Neural cell (in vitro differentiated cells): ENCODE data around the gene MCM9. TPM values are rescaled to one million over a fixed set of nuclear protein-coding genes. Genes with fewer than 3 reads are reported as not detected.

Experiments
- H2AFZ ChIP-seq: fragments of 200-600, 300-800 bp; sonication (generic), shearing (Covaris generic); 2 replicates; pipeline ENCODE4 v1.6.0; 2014; ENCODE audit warnings: low read depth, mild to moderate bottlenecking, antibody characterized with exemption, low read length, moderate library complexity
- H3F3A ChIP-seq: fragments of 200-600 bp; shearing (Covaris generic); 2 replicates; pipeline ENCODE4 v1.6.1; 2016; ENCODE audit warnings: mild to moderate bottlenecking, moderate library complexity, mixed read lengths, antibody characterized with exemption, low read length; ENCODE audit not compliant: insufficient read depth, poor library complexity, severe bottlenecking
- H3K27ac ChIP-seq: fragments of 200-600, 300-800 bp; sonication (generic), shearing (Covaris generic); 2 replicates; pipeline ENCODE4 v1.5.1; 2014; ENCODE audit warnings: mild to moderate bottlenecking, low read length, moderate library complexity
- H3K27me3 ChIP-seq: fragments of 300-800, 200-600 bp; sonication (generic), shearing (Covaris generic); 2 replicates; pipeline ENCODE4 v1.6.0; 2014; ENCODE audit warnings: mild to moderate bottlenecking, low read depth, low read length, moderate library complexity; ENCODE audit not compliant: insufficient read depth
- H3K36me3 ChIP-seq: fragments of 300-800, 200-600 bp; sonication (generic), shearing (Covaris generic); 2 replicates; pipeline ENCODE4 v1.5.1; 2014; ENCODE audit warnings: mild to moderate bottlenecking, antibody characterized with exemption, low read length, moderate library complexity; ENCODE audit not compliant: insufficient read depth
- H3K4me2 ChIP-seq: fragments of 300-800, 200-600 bp; sonication (generic), shearing (Covaris generic); 2 replicates; pipeline ENCODE4 v1.6.0; 2014; ENCODE audit warnings: mild to moderate bottlenecking, low read length
- H3K4me3 ChIP-seq: fragments of 300-800, 200-600 bp; sonication (generic), shearing (Covaris generic); 2 replicates; pipeline ENCODE4 v1.5.1; 2014; ENCODE audit warnings: mild to moderate bottlenecking, low read length, moderate library complexity
- H3K79me2 ChIP-seq: fragments of 200-600 bp; shearing (Covaris generic); replicated peaks from 2 replicates; pipeline ENCODE4 v1.6.0; 2014; ENCODE audit warnings: mild to moderate bottlenecking, low read length, moderate library complexity; ENCODE audit not compliant: insufficient read depth
- H3K9ac ChIP-seq: fragments of 300-800, 200-600 bp; sonication (generic), shearing (Covaris generic); 2 replicates; pipeline ENCODE4 v1.6.1; 2016; ENCODE audit warnings: mild to moderate bottlenecking, low read length, mixed read lengths
- H3K9me2 ChIP-seq: fragments of 200-600 bp; shearing (Covaris generic); 2 replicates; pipeline ENCODE4 v1.6.1; 2016; ENCODE audit warnings: mild to moderate bottlenecking, low read length, mixed read lengths; ENCODE audit not compliant: insufficient read depth
- H3K9me3 ChIP-seq: fragments of 200-600, 300-800 bp; sonication (generic), shearing (Covaris generic); 2 replicates; pipeline ENCODE4 v1.6.1; 2016; ENCODE audit warnings: mild to moderate bottlenecking, mixed run types, low read length, moderate library complexity, mixed read lengths
- H4K20me1 ChIP-seq: fragments of 200-600 bp; shearing (Covaris generic); 2 replicates; pipeline ENCODE4 v1.6.1; 2016; ENCODE audit warnings: mild to moderate bottlenecking, mixed run types; ENCODE audit not compliant: insufficient read depth
- EP300 ChIP-seq: fragments of 450-650 bp; conservative IDR thresholded peaks from 2 replicates; pipeline ENCODE4 v1.6.1; 2014; ENCODE audit warnings: antibody characterized with exemption, mild to moderate bottlenecking, moderate library complexity; ENCODE audit not compliant: poor library complexity, severe bottlenecking
- EZH2 ChIP-seq: fragments of 200-600, 300-800 bp; shearing (Covaris generic), sonication (generic); IDR thresholded peaks from 2 replicates; pipeline ENCODE4 v1.6.1; 2014; ENCODE audit warnings: antibody characterized with exemption, low read length, borderline replicate concordance, mild to moderate bottlenecking; ENCODE audit not compliant: insufficient read depth, poor library complexity, severe bottlenecking
- MXI1 ChIP-seq: fragments of 450-650 bp; conservative IDR thresholded peaks from 2 replicates; pipeline ENCODE4 v1.6.1; 2014; ENCODE audit warnings: antibody characterized with exemption, mild to moderate bottlenecking; ENCODE audit not compliant: poor library complexity, severe bottlenecking
- POLR2AphosphoS5 ChIP-seq: IDR thresholded peaks from 2 replicates; pipeline ENCODE4 v1.6.1; 2012
- RAD21 ChIP-seq: fragments of 450-650 bp; conservative IDR thresholded peaks from 2 replicates; pipeline ENCODE4 v1.6.1; 2014; ENCODE audit warnings: antibody characterized with exemption, mild to moderate bottlenecking, moderate library complexity
- SMC3 ChIP-seq: fragments of 450-650 bp; conservative IDR thresholded peaks from 2 replicates; pipeline ENCODE4 v1.6.1; 2014; ENCODE audit warnings: antibody characterized with exemption, mild to moderate bottlenecking, moderate library complexity; ENCODE audit not compliant: poor library complexity
- TAF1 ChIP-seq: IDR thresholded peaks from 2 replicates; pipeline ENCODE4 v1.6.1; 2012; ENCODE audit warnings: low read depth
- polyA plus RNA-seq: library from polyadenylated mRNA; depleted of rRNA; stranded (reverse); fragments of >200 nt; gene quantifications from 2 replicates; pipeline ENCODE4 v1.2.3, GENCODE V29; 2014
- TF ChIP-seq, protein P1 (sequence below): fragments of 450-650 bp; IDR thresholded peaks from 2 replicates; pipeline ENCODE4 v1.5.1; 2014; ENCODE audit warnings: antibody characterized with exemption, mild to moderate bottlenecking, moderate library complexity; ENCODE audit not compliant: poor library complexity, severe bottlenecking
- TF ChIP-seq, protein P2 (sequence below): IDR thresholded peaks from 2 replicates; pipeline ENCODE4 v1.6.1; 2012; ENCODE audit warnings: borderline replicate concordance

MCM9 gene
- polyA plus RNA-seq, 1 donor from 2014 or later: 7.8 TPM

DNA sequence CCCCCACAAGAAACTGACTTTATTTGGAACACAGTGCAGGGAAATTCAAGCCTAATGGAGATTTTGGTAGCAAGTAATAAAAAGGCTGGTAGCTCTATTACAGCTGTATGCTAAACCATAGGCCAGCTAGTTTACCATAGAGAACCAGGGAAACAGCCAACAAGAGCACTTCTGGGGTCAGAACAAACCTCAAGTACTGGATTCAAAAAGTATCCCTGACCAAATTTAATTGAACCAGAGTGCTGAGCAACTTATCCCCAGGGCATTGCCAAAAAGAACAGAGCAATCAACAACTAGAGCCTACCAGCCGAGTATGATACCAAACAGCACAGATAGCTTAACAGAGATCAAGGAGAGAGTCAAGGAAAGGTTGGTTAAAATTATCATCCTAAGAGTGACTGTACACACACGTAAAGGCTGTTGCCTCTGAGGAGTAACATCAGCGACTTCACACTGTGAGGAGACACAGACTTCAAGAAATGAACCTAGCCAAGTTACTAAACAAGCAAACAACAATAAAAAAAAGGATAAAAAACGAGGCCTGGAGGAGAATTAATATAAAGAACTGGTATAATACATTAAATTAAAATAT is 52.5 kb downstream of the MCM9 start:
- Histone ChIP-seq H3K9me2 (no peaks in the 10 kb centered on the region), H3K4me2 (no peak overlapping the region), H3K36me3 (no peaks in the 10 kb centered on the region), H3K4me3 (no peak overlapping the region), H2AFZ (no peak overlapping the region), H3K27ac (no peak overlapping the region), H3K9me3 (no peaks in the 10 kb centered on the region), H3K27me3 (no peaks in the 10 kb centered on the region), H3F3A (no peaks in the 10 kb centered on the region), H4K20me1 (no peaks in the 10 kb centered on the region), H3K9ac (no peak overlapping the region), H3K79me2 (no peaks in the 10 kb centered on the region)
- TF ChIP-seq RAD21: no peak
- TF ChIP-seq, protein P1, sequence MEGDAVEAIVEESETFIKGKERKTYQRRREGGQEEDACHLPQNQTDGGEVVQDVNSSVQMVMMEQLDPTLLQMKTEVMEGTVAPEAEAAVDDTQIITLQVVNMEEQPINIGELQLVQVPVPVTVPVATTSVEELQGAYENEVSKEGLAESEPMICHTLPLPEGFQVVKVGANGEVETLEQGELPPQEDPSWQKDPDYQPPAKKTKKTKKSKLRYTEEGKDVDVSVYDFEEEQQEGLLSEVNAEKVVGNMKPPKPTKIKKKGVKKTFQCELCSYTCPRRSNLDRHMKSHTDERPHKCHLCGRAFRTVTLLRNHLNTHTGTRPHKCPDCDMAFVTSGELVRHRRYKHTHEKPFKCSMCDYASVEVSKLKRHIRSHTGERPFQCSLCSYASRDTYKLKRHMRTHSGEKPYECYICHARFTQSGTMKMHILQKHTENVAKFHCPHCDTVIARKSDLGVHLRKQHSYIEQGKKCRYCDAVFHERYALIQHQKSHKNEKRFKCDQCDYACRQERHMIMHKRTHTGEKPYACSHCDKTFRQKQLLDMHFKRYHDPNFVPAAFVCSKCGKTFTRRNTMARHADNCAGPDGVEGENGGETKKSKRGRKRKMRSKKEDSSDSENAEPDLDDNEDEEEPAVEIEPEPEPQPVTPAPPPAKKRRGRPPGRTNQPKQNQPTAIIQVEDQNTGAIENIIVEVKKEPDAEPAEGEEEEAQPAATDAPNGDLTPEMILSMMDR: no peak
- TF ChIP-seq SMC3: no peak
- TF ChIP-seq EZH2: no peak
- TF ChIP-seq MXI1: no peak
- no peak for TF ChIP-seq EP300
- no peak for TF ChIP-seq TAF1

DNA sequence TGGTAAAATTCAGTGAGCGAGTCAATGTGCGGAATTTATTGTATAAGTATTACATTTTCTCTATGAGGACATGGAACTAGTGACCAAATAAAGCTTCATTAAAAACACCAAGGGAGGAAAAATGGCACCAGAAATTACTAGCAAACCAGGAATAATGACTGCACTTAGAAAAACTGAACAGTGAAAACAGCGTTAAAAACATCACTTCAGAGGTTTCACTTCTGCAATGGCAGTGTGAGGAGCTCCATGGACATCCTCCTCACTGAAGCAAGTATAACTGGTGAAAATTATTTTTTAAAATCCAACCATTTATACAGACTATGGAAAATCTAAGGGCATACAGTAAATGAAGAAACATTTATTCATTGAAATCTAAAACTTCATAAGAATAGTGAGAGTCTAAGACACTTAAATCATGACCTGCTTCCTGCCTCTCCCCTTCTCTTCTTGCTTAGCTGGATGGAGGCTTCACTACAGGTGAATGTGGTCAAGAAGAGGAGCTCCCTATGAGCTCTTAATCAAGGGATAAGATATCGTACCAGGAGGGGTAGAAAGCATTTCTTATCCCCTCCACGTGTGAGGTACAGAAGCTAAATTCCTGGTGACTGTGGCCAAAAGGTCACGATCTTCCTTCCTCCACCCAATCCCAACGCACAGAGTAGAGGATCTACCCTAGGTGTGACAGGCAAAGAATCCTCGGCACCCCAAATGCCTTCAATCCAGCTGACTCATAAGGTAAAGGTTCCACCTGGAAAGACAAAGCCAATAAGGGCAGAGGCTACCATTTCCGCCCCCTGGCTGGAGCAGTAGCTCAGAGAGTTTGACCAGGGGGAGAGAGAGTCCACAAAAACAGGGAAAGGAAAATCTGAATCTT is 53.3 kb downstream of the MCM9 start:
- no peak for TF ChIP-seq RAD21
- Histone ChIP-seq H3K9me2 (no peaks in the 10 kb centered on the region), H4K20me1 (no peaks in the 10 kb centered on the region), H3K9ac (no peak overlapping the region), H3K4me2 (no peak overlapping the region), H3K9me3 (no peaks in the 10 kb centered on the region), H2AFZ (no peak overlapping the region), H3K36me3 (no peaks in the 10 kb centered on the region), H3K4me3 (no peak overlapping the region), H3K27ac (no peak overlapping the region), H3K79me2 (no peaks in the 10 kb centered on the region), H3F3A (no peaks in the 10 kb centered on the region), H3K27me3 (no peaks in the 10 kb centered on the region)

DNA sequence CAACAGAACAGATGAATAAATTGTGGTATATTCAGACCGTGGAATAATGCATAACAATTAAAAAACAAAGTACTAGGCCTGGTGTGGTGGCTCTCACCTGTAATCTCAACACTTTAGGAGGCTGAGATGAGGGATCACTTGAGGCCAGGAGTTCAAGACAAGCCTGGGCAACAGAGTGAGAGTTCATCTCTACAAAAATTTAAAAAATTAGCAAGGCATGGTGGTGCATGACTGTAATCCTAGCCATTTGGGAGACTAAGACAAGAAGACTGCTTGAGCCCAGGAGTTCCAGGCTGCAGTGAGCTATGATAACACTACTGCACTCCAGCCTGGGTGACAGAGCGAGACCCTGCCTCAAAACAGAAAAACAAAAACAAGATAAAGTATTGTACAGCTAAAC is 57.2 kb downstream of the MCM9 start:
- TF ChIP-seq MXI1 (no peak), SMC3 (no peak), TAF1 (no peak), EZH2 (no peak), RAD21 (no peak), POLR2AphosphoS5 (no peak), EP300 (no peak)
- TF ChIP-seq, protein P1: no peak
- TF ChIP-seq, protein P2, sequence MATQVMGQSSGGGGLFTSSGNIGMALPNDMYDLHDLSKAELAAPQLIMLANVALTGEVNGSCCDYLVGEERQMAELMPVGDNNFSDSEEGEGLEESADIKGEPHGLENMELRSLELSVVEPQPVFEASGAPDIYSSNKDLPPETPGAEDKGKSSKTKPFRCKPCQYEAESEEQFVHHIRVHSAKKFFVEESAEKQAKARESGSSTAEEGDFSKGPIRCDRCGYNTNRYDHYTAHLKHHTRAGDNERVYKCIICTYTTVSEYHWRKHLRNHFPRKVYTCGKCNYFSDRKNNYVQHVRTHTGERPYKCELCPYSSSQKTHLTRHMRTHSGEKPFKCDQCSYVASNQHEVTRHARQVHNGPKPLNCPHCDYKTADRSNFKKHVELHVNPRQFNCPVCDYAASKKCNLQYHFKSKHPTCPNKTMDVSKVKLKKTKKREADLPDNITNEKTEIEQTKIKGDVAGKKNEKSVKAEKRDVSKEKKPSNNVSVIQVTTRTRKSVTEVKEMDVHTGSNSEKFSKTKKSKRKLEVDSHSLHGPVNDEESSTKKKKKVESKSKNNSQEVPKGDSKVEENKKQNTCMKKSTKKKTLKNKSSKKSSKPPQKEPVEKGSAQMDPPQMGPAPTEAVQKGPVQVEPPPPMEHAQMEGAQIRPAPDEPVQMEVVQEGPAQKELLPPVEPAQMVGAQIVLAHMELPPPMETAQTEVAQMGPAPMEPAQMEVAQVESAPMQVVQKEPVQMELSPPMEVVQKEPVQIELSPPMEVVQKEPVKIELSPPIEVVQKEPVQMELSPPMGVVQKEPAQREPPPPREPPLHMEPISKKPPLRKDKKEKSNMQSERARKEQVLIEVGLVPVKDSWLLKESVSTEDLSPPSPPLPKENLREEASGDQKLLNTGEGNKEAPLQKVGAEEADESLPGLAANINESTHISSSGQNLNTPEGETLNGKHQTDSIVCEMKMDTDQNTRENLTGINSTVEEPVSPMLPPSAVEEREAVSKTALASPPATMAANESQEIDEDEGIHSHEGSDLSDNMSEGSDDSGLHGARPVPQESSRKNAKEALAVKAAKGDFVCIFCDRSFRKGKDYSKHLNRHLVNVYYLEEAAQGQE: no peak

More for the DNA sequence above, 57.2 kb downstream of the MCM9 start:
- Histone ChIP-seq H3K9me2 (no peaks in the 10 kb centered on the region), H4K20me1 (no peaks in the 10 kb centered on the region), H3K36me3 (no peaks in the 10 kb centered on the region), H3K4me3 (no peak overlapping the region), H3F3A (no peaks in the 10 kb centered on the region), H3K27ac (no peak overlapping the region), H2AFZ (no peak overlapping the region), H3K4me2 (no peak overlapping the region), H3K27me3 (no peaks in the 10 kb centered on the region), H3K79me2 (no peaks in the 10 kb centered on the region), H3K9ac (no peak overlapping the region), H3K9me3 (no peaks in the 10 kb centered on the region)
